Measurements from ENCODE around the gene ODAD4.

ODAD4 gene

DNA sequence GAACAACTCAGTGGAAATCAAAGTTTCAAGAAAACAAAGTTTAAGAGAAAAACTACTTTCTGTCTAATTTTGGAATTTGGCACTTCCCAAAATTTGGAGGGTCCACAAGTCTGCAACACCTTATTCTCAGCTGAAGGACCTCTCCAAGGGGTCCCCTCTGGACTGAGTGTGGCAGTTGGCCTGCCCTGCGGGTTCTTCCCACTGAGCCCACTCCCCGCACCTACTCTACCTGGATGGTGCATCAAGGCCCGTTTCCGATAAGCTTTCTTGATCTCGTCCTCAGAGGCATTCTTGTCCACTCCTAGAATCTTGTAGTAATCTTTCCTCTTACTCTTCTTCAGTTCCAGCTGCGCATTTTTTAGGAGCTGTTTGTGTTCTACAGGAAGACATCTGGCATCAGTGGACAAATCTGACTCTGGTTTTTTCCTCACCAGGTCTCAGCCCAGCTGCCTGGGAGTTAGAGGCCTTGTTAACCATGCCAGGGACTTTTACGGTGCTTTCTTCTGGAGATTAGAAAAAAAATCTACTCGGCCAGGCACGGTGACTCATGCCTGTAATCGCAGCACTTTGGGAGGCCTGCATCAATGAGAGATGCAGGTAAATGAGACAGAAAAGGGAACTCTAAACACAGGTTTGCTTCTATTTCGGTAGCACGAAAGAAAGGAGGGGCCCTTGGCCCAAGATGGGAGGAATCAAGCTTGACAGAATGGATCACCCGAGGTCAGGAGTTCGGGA lies 51.8 kb downstream of the ODAD4 start:
- no peak for FAIRE-seq
- DNase-seq (ENCODE audit: insufficient read length, low spot score), result no peak
- TF ChIP-seq, protein P1, sequence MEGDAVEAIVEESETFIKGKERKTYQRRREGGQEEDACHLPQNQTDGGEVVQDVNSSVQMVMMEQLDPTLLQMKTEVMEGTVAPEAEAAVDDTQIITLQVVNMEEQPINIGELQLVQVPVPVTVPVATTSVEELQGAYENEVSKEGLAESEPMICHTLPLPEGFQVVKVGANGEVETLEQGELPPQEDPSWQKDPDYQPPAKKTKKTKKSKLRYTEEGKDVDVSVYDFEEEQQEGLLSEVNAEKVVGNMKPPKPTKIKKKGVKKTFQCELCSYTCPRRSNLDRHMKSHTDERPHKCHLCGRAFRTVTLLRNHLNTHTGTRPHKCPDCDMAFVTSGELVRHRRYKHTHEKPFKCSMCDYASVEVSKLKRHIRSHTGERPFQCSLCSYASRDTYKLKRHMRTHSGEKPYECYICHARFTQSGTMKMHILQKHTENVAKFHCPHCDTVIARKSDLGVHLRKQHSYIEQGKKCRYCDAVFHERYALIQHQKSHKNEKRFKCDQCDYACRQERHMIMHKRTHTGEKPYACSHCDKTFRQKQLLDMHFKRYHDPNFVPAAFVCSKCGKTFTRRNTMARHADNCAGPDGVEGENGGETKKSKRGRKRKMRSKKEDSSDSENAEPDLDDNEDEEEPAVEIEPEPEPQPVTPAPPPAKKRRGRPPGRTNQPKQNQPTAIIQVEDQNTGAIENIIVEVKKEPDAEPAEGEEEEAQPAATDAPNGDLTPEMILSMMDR (IDR thresholded peaks at IDR 0.05; ENCODE audit: insufficient read depth, missing control alignments), result no peak

DNA sequence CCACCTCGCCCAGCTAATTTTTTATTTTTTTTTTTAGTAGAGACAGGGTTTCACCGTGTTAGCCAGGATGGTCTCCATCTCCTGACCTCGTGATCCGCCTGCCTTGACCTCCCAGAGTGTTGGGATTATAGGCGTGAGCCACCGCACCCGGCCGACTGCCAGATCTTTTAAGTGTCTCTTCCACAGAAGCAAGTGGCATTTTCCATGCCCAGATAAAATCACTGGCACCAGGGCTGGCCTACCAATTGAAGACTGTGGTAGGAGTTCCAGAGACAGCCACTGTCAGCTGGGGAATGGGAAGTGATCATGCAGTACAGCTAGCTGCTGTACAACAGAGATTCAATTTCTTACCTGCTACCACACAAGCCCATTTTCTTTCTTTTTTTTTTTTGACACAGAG lies 54.0 kb downstream of the ODAD4 start:
- FAIRE-seq, result no peak
- TF ChIP-seq, protein P1 (IDR thresholded peaks at IDR 0.05; ENCODE audit: insufficient read depth, missing control alignments), result no peak
- no peak for DNase-seq (ENCODE audit: insufficient read length, low spot score)

DNA sequence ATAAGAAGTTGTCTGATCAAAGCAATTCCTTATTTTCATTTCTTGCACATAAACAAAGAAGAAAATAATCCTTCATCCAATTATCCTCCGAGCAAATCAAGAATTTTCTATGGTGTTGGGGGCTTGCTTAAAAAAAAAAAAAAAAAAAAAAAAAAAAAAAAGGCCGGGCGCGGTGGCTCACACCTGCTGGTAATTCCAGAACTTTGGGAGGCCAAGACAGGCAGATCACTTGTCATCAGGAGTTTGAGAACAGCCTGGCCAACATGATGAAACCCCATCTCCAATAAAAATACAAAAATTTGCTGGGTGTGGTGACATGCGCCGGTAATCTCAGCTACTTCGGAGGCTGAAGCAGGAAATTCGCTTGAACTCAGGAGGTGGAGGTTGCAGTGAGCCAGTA lies 55.5 kb downstream of the ODAD4 start:
- DNase-seq (ENCODE audit: insufficient read length, low spot score) (no peak), FAIRE-seq (no peak)
- TF ChIP-seq, protein P1 (IDR thresholded peaks at IDR 0.05; ENCODE audit: insufficient read depth, missing control alignments), result no peak

DNA sequence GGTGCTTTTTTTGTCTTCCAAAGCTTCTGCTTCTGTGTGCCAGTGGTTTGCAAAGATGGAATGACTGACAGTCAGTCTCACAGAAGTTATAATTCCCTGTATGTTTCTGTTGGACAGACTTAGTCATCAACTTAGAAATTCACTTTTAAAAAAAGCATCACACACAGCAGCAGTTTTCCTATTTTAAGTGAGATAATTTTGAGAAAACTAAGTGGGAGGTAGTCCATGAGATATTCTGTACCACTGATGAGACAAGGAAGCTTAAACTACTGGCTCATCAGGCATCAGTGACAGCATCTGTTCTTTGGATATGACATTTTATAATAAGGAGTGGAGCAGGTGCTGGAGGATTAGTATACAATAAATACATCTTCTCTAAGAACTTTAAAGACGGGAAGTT lies 56.2 kb downstream of the ODAD4 start:
- DNase-seq (ENCODE audit: insufficient read length, low spot score), result no peak
- TF ChIP-seq, protein P1 (IDR thresholded peaks at IDR 0.05; ENCODE audit: insufficient read depth, missing control alignments), result no peak
- FAIRE-seq, result no peak

DNA sequence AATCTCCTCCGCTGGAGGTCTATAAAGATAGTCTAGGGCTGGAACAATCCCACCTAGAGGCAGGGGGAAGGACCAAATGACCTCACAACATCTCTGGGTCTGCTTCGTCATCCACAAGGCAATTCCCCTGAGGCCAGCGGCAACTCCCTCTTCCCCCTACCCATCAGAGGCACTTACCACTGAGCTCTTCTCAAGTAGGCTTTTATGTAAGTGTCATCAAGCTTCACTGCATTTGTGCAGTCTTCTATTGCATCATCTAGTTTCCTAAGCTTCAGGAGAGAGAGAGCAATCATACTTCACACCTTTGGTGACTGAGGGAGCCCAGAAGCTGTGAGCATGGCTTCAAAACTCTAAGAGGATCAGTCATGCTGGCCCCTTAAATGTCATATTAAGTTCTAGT lies 57.2 kb downstream of the ODAD4 start:
- TF ChIP-seq, protein P1 (IDR thresholded peaks at IDR 0.05; ENCODE audit: insufficient read depth, missing control alignments), result no peak
- FAIRE-seq (no peak), DNase-seq (ENCODE audit: insufficient read length, low spot score) (no peak)

DNA sequence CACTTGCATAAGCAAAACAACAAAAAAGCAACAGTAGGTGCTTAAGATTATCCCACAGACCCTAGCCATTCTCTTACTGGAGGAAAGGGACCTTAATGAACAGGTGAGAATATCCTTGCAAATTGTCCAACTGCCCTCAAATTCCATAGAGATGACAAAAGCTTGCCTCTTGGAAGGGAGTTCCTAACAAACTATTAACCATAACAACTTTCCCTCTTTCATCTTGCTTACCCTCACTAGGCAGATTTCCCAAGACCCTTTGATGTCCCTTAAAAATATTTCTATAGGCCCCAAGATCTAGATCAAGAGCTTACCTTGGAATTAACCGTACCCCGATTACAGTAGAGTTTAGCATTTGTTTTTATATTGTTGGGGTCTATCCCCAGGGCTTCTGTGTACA lies 58.0 kb downstream of the ODAD4 start:
- DNase-seq (ENCODE audit: insufficient read length, low spot score) (no peak), FAIRE-seq (no peak)
- TF ChIP-seq, protein P1 (IDR thresholded peaks at IDR 0.05; ENCODE audit: insufficient read depth, missing control alignments), result no peak

DNA sequence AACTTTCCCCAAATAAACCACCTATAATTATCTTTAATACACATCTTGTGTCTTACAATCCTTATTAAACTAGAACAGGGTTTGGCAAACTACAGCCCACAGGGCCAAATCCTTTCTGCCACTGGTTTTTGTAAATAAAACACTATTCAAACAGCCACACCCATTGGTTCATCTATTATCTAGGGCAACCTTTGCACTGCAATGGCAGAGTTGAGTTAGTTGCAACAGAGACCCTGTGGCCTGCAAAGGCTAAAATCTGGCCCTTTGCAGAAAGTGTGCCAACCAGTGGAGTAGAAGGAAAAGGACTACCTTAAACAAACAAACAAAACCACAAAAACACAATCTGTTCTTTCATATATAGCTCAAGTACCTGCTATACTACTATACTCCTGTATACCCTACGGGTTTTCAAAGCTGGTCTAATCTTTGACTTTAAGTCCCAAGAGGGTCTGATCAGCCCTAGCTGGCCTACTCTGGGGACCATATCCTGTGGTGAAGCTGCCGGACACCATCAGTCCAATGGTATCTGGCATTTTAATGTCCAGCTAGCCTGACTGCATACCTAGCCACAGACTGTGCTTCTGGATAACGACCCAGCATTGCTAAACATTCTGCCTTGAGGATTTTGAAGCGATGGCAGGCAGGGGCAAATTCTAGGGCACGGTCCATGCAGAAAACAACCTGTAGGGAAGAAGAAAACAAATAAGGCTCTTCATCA lies 59.4 kb downstream of the ODAD4 start:
- FAIRE-seq (no peak), DNase-seq (ENCODE audit: insufficient read length, low spot score) (no peak)
- TF ChIP-seq, protein P1 (IDR thresholded peaks at IDR 0.05; ENCODE audit: insufficient read depth, missing control alignments), result no peak
